Neutrophil (primary cell): Measurements from ENCODE around the gene SESN1.
A peak's percentile ranks its signal among the peaks of the same experiment; 100 is the strongest.
"Not testable (repeated sequence)": the region's sequence is repeated elsewhere in the genome, so short reads cannot be mapped to it uniquely, and the experiment has no call there.

ENCODE experiments used
- H3K27ac ChIP-seq: fragments of 200-600 bp; sonication (generic); 2 replicates; pipeline ENCODE4 v1.5.1; 2016; ENCODE audit warnings: mild to moderate bottlenecking, moderate library complexity
- H3K27me3 ChIP-seq: fragments of 200-600 bp; sonication (generic); 2 replicates; pipeline ENCODE4 v1.6.0; 2016; ENCODE audit warnings: mild to moderate bottlenecking
- H3K36me3 ChIP-seq: fragments of 200-600 bp; sonication (generic); 2 replicates; pipeline ENCODE4 v1.5.1; 2017
- H3K4me1 ChIP-seq, 2 experiments: fragments of 200-600 bp in 1 of 2; sonication (generic) in 1 of 2; 1 replicate in 1 of 2; 2 replicates in 1 of 2; pipeline versions ENCODE4 v1.5.1 to v1.6.1; 2013 to 2016; ENCODE audit warnings: low read depth in 1 of 2, low read length in 1 of 2, mild to moderate bottlenecking in 1 of 2, moderate library complexity in 1 of 2; ENCODE audit not compliant: control insufficient read depth in 1 of 2, insufficient read depth in 1 of 2
- H3K4me3 ChIP-seq, 2 experiments: fragments of 200-600 bp in 1 of 2; sonication (generic) in 1 of 2; 1 replicate in 1 of 2; 2 replicates in 1 of 2; pipeline ENCODE4 v1.5.1; 2013 to 2016; ENCODE audit warnings: low read depth in 1 of 2, low read length in 1 of 2, mild to moderate bottlenecking in 1 of 2, moderate library complexity in 1 of 2
- H3K9me3 ChIP-seq: fragments of 200-600 bp; sonication (generic); 2 replicates; pipeline ENCODE4 v1.5.1; 2016
- TF ChIP-seq, protein P1 (sequence below): fragments of 200-600 bp; sonication (generic); IDR thresholded peaks from 2 replicates; pipeline ENCODE4 v1.5.1; 2016; ENCODE audit warnings: antibody characterized with exemption

The SESN1 gene

DNA sequence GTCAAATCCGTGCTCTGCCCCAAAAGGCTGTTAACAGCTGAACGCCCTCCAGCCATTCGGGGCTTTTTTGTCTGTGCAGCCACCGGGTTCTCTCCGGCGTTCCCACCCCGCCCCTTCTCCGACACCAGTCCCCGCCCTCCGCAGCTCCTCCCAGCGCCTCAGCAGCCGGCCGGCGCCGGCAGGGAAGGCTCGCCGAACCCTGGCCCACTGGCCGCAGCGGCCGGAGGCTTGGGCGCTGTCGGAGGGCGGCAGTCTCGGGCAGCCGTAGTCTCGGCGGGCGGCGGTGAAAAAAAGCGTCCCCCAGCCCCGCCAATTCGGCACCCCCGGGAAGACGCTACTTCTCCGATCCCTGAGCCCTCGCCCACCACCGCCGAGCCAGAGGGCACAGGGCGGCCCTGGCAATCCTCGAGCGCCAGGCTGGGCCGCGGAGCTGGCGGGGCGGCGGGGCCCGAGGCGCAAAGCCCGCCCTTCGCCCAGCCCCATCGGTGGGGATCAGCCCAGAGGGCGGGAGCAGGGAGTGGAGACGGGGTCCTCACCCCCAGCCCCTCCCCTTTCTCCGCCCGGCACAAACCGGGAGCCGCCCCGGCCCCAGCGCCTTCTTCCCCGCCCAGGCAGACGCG, at the start of gene SESN1:
Gene SESN1, minus strand, starts transcription at position 431 of the 620 bp plus-strand sequence. CDS start 773 bp downstream, outside the sequence.
- H3K27ac ChIP-seq, result peak within 1 kb of the TSS; percentile 86

DNA sequence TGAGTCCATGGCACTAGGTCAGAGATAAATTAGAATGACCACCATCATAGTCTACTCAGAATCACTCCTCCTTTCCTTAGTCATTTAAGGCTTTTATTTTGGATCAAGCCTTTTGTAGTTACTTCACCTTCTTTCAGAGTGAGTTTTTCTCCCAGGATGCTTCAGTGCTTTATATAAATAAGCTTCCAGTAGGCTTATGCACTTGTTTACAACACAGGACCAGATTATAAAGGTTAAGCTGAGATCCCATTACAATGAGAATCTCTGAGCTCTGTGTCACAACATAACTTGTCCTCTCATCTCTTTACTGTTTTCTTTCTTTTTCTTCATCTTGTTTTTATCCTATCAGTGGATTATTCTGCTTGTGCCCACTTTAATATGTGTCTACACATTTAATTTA, 48.5 kb upstream of the SESN1 start:
- TF ChIP-seq, protein P1, sequence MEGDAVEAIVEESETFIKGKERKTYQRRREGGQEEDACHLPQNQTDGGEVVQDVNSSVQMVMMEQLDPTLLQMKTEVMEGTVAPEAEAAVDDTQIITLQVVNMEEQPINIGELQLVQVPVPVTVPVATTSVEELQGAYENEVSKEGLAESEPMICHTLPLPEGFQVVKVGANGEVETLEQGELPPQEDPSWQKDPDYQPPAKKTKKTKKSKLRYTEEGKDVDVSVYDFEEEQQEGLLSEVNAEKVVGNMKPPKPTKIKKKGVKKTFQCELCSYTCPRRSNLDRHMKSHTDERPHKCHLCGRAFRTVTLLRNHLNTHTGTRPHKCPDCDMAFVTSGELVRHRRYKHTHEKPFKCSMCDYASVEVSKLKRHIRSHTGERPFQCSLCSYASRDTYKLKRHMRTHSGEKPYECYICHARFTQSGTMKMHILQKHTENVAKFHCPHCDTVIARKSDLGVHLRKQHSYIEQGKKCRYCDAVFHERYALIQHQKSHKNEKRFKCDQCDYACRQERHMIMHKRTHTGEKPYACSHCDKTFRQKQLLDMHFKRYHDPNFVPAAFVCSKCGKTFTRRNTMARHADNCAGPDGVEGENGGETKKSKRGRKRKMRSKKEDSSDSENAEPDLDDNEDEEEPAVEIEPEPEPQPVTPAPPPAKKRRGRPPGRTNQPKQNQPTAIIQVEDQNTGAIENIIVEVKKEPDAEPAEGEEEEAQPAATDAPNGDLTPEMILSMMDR, result no peak

More for the DNA sequence above, at the start of gene SESN1:
- Histone ChIP-seq H3K27me3 (no peaks in the 10 kb centered on the region), H3K36me3 (no peaks in the 10 kb centered on the region), H3K9me3 (no peaks in the 10 kb centered on the region), H3K4me1 (peaks cover 32 to 36% of the 10 kb centered on the region in 2 experiments), H3K4me3 (peak within 1 kb of the TSS; percentile 96 to 97)
- TF ChIP-seq, protein P1, result peak; percentile 31

DNA sequence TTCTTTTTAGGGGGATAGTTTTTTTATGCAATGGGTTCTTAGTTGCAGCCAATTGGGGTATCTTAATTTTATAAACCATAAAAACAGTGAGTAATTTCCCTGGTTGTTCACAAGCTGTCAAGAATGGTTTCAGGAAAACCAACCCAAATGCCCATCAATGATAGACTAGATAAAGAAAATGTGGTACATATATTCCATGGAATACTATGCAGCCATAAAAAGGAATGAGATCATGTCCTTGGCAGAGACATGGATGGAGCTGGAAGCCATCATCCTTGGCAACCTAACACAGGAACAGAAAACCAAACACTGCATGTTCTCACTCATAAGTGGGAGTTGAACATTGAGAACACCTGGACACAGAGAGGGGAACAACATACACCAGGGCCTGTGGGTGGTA, 47.4 kb upstream of the SESN1 start:
- H3K27me3 ChIP-seq, H3K4me1 ChIP-seq, H3K27ac ChIP-seq, H3K4me3 ChIP-seq, H3K9me3 ChIP-seq, H3K36me3 ChIP-seq: not testable (repeated sequence)

More for the DNA sequence above, 48.5 kb upstream of the SESN1 start:
- no peaks in the 10 kb centered on the region for H3K27me3 ChIP-seq
- H3K4me1 ChIP-seq, result no peaks in the 10 kb centered on the region
- H3K9me3 ChIP-seq, result no peaks in the 10 kb centered on the region
- H3K36me3 ChIP-seq, result no peaks in the 10 kb centered on the region
- no peak overlapping the region for H3K27ac ChIP-seq
- H3K4me3 ChIP-seq, result no peak overlapping the region

DNA sequence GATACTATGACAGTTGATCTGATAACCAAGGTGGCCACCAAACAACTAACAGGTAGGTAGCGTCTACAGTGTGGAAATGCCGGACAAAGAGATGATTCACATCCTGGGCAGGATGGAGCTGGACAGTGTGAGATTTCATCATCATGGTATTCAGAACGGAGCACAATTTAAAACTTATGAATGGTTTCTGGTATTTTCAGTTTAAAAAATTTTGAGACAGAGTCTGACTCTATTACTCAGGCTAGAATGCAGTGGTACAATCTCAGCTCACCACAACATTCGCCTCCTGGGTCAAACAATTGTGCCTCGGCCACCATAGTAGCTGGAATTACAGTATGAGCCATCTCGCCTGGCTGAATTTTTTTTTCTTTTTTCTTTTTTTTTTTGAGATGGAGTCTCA, 44.5 kb upstream of the SESN1 start:
- H3K27ac ChIP-seq, result no peak overlapping the region
- no peaks in the 10 kb centered on the region for H3K36me3 ChIP-seq
- no peaks in the 10 kb centered on the region for H3K4me1 ChIP-seq
- TF ChIP-seq, protein P1, result no peak
- no peaks in the 10 kb centered on the region for H3K9me3 ChIP-seq
- H3K27me3 ChIP-seq, result no peaks in the 10 kb centered on the region
- H3K4me3 ChIP-seq, result no peak overlapping the region

DNA sequence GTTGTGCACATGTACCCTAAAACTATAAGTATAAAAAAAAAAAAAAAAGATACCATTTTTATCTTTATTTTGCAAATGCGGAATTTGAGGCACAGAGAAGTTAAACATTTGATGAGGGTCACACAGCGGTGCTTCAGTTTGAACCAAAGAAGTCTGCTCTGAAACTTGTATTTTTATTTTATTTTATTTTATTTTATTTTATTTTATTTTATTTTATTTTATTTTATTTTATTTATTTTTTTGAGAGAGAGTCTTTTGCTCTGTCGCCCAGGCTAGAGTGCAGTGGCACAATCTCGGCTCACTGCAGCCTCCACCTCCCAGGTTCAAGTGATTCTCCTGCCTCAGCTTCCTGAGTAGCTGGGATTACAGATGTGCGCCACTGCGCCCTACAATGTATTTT, 41.9 kb upstream of the SESN1 start:
- H3K27me3 ChIP-seq, H3K36me3 ChIP-seq, H3K27ac ChIP-seq, H3K4me3 ChIP-seq, H3K4me1 ChIP-seq, H3K9me3 ChIP-seq: not testable (repeated sequence)

DNA sequence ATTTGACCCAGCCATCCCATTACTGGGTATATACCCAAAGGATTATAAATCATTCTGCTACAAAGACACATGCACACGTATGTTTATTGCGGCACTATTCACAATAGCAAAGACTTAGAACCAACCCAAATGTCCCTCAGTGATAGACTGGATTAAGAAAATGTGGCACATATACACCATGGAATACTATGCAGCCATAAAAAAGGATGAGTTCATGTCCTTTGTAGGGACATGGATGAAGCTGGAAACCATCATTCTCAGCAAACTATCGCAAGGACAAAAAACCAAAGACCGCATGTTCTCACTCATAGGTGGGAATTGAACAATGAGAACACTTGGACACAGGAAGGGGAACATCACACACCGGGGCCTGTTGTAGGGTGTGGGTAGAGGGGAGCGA, 41.4 kb upstream of the SESN1 start:
- not testable (repeated sequence) for H3K4me1 ChIP-seq, H3K36me3 ChIP-seq, H3K4me3 ChIP-seq, H3K27ac ChIP-seq, H3K9me3 ChIP-seq, H3K27me3 ChIP-seq

DNA sequence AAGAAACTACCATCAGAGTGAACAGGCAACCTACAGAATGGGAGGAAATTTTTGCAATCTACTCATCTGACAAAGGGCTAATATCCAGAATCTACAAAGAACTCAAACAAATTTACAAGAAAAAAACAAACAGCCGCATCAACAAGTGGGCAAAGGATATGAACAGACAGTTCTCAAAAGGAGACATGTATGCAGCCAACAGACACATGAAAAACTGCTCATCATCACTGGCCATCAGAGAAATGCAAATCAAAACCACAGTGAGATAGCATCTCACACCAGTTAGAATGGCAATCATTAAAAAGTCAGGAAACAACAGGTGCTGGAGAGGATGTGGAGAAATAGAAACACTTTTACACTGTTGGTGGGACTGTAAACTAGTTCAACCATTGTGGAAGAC, 41.0 kb upstream of the SESN1 start:
- not testable (repeated sequence) for H3K4me1 ChIP-seq

DNA sequence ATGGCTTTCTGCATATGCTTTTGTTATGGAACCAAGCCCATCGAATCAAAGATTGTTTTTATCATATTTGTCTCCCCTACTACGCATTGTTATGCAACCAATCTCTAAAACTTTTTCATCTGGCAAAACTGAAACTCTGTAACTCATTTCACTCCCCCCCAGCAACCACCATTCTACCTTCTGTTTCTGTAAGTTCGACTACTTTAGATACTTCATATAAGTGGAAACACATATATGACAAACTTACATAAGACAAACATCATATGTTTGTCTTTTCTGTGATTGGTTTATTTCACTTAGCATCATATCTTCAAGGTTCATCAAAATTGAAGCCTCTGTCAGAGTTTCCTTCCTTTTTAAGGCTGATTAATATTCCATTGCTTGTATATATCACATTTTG, 35.4 kb upstream of the SESN1 start:
- TF ChIP-seq, protein P1, result no peak
- H3K27ac ChIP-seq, result no peak overlapping the region

More for the DNA sequence above, 41.0 kb upstream of the SESN1 start:
- H3K4me3 ChIP-seq, H3K27me3 ChIP-seq, H3K9me3 ChIP-seq, H3K36me3 ChIP-seq, H3K27ac ChIP-seq: not testable (repeated sequence)

More for the DNA sequence above, 35.4 kb upstream of the SESN1 start:
- H3K4me3 ChIP-seq, result no peak overlapping the region
- H3K4me1 ChIP-seq, result no peaks in the 10 kb centered on the region
- no peaks in the 10 kb centered on the region for H3K27me3 ChIP-seq
- H3K36me3 ChIP-seq, result no peaks in the 10 kb centered on the region
- H3K9me3 ChIP-seq, result no peaks in the 10 kb centered on the region
